ENCODE results near the gene SDK2. TPM values are rescaled to one million over a fixed set of nuclear protein-coding genes. Genes with fewer than 3 reads are reported as not detected.

The SDK2 gene
- total and polyA plus RNA-seq, 9 donors = 0.40 to 5.4 (median 0.96) TPM

DNA sequence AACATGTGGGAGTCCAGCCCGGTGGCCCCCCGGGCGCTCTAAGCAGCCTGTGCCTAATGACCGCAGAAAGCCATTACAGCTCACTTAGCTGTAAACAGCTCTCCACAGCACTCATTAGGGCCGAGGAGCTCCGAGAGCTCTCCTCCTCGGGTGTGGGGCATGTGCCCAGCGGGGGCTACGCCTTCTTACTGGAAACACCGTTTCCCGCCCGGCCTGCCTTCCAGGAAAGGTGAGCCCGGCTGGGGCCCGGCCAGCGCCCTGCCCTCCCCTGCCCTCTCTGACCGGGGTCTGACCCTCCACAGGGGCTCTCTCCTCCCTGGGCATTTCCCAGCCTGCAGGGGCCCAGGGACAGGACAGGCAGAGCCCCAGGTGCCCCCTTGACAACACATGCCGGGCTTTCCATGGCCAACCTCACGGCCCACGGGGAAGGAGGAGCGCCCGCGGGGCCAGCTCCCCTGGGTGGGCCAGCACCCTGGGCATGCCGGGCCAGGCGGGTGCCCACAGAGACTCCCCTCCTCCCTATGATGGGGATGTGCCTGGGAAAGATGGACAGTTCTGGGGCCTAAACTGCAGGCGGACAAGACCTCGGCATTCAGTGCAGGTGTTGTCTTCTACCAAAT is 72.6 kb downstream of the SDK2 start:
- no peaks in the 10 kb centered on the region for H3K9me3 ChIP-seq
- no peak overlapping the region for H3K27ac ChIP-seq
- TF ChIP-seq EP300 (IDR thresholded peaks at IDR 0.05) = no peak
- TF ChIP-seq, protein P1, sequence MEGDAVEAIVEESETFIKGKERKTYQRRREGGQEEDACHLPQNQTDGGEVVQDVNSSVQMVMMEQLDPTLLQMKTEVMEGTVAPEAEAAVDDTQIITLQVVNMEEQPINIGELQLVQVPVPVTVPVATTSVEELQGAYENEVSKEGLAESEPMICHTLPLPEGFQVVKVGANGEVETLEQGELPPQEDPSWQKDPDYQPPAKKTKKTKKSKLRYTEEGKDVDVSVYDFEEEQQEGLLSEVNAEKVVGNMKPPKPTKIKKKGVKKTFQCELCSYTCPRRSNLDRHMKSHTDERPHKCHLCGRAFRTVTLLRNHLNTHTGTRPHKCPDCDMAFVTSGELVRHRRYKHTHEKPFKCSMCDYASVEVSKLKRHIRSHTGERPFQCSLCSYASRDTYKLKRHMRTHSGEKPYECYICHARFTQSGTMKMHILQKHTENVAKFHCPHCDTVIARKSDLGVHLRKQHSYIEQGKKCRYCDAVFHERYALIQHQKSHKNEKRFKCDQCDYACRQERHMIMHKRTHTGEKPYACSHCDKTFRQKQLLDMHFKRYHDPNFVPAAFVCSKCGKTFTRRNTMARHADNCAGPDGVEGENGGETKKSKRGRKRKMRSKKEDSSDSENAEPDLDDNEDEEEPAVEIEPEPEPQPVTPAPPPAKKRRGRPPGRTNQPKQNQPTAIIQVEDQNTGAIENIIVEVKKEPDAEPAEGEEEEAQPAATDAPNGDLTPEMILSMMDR (IDR thresholded peaks at IDR 0.05) = no peak
- no peak for TF ChIP-seq POLR2A (IDR thresholded peaks at IDR 0.05)
- no peak for DNase-seq
- no peaks in the 10 kb centered on the region for H3K36me3 ChIP-seq
- H3K4me3 ChIP-seq = no peak overlapping the region
- H3K4me1 ChIP-seq (ENCODE audit: insufficient read depth) = no peaks in the 10 kb centered on the region
- intact Hi-C loops (cut with DNase I) = no loop called here
- H3K27me3 ChIP-seq = no peaks in the 10 kb centered on the region
- WGBS, 3 donors = 81 to 88% (median 87%) methylated on average over 20 to 26 of the region's 26 CpGs

DNA sequence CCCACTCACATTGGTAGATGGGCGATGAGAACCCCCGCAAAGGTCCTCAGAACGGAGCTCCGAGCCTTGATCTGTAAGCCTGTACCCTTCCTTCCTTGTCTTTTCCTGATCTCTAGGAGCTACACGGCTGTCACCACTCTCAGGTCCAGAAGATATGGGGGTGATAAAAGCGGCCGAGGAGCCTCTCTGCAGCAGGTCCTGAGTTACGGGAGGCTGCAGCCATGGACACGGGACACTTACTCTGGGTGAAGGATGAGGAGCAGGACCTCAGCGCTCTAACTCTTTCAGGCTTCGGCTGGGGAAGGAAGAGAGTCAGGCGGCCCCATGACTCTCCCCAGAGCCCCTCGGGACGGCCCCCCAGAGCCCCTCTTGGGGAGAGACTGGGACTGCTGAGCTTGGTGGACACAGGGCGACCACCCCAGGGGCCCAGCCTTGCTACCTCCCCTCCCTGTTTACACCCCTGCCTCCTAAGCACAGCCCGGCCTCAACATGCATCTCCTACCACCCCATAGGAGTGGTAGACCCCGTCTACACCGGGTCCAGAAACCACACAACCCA is 74.4 kb downstream of the SDK2 start:
- Histone ChIP-seq H3K27me3 (no peaks in the 10 kb centered on the region), H3K4me1 (ENCODE audit: insufficient read depth) (no peaks in the 10 kb centered on the region), H3K9me3 (no peaks in the 10 kb centered on the region), H3K4me3 (no peak overlapping the region), H3K36me3 (no peaks in the 10 kb centered on the region), H3K27ac (no peak overlapping the region)
- DNase-seq = no peak
- TF ChIP-seq, protein P1 (IDR thresholded peaks at IDR 0.05) = no peak
- TF ChIP-seq POLR2A (IDR thresholded peaks at IDR 0.05) = no peak
- no peak for TF ChIP-seq EP300 (IDR thresholded peaks at IDR 0.05)
- WGBS, 3 donors = 85 to 90% (median 89%) methylated on average over 14 to 18 of the region's 18 CpGs
- intact Hi-C loops (cut with DNase I) = loop anchor here in 1 of 4 donors (5.0 kb wide), 1 partner anchor 538 kb away; no protein-coding TSS in a partner anchor

DNA sequence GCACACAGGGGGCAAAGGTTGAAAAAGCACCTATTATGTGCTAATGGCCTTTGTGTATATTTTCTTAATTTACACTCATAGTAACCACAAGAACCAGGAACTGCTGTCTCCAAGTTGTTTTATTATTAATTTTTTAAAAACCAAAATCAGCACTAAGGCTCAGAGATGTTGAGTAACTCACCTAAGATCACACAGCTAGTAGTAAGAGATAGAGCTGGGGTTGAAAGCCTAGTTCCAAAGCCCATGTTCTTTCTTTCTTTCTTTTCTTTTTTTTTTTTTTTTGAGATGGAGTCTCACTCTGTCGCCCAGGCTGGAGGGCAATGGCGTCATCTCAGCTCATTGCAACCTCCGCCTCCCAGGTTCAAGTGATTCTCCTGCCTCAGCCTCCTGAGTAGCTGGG is 75.3 kb downstream of the SDK2 start:
- H3K4me3 ChIP-seq = no peak overlapping the region
- no peaks in the 10 kb centered on the region for H3K4me1 ChIP-seq (ENCODE audit: insufficient read depth)
- no peaks in the 10 kb centered on the region for H3K27me3 ChIP-seq
- no peak overlapping the region for H3K27ac ChIP-seq
- H3K36me3 ChIP-seq = no peaks in the 10 kb centered on the region
- H3K9me3 ChIP-seq = no peaks in the 10 kb centered on the region
- TF ChIP-seq, protein P1 (IDR thresholded peaks at IDR 0.05) = no peak
- TF ChIP-seq POLR2A (IDR thresholded peaks at IDR 0.05) = no peak
- no peak for TF ChIP-seq EP300 (IDR thresholded peaks at IDR 0.05)
- WGBS, 3 donors = 92 to 97% (median 92%) methylated on average over 3 of the region's 3 CpGs
- no peak for DNase-seq
- intact Hi-C loops (cut with DNase I) = loop anchor here in 1 of 4 donors (5.0 kb wide), 1 partner anchor 537 kb away; no protein-coding TSS in a partner anchor

DNA sequence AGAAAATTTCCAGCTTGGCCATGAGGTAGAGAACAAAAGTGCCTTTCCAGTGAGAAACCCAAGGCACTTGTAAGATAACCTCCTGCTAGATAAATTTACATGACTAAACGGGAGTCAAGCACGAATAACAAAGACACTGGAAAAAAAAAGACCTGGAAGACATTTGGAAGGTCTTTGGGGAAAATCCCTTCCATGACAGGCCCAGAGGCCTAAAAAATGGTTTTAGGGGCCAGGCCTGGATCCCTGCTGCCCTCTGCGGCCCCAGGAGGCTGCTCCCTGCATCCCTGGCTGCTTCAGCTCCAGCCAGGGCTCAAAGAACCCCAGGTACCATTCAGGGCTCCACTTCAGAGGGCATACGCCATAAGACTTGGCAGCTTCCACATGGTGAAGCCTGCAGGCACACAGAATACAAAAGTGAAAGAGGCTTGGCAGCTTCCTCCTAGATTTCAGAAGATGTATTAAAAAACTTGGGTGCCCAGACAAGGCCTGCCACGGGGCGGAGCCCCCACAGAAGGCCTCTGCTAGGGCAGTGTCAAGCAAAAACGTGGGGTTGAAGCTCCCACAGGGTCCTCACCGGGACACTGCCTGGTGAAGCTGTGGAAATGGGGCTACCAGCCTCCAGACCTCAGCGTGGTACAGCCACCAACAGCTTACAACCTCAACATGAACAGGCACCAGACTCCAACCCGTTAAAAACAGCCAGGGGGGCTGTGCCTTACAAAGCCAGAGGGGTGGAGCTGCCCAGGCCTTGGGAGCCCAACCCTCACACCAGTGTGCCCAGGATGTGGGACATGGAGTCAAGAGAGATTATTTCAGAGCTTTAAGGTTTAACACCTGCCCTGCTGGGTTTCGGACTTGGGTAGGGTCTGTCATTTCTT is 77.1 kb downstream of the SDK2 start:
- WGBS, 3 donors = 71 to 78% (median 75%) methylated on average over 11 of the region's 11 CpGs
- Histone ChIP-seq H3K27ac (no peak overlapping the region), H3K9me3 (no peaks in the 10 kb centered on the region), H3K36me3 (no peaks in the 10 kb centered on the region), H3K27me3 (no peaks in the 10 kb centered on the region), H3K4me1 (ENCODE audit: insufficient read depth) (no peaks in the 10 kb centered on the region), H3K4me3 (no peak overlapping the region)
- TF ChIP-seq EP300 (IDR thresholded peaks at IDR 0.05) (no peak), POLR2A (IDR thresholded peaks at IDR 0.05) (no peak)
- TF ChIP-seq, protein P1 (IDR thresholded peaks at IDR 0.05) = no peak
- no peak for DNase-seq
- intact Hi-C loops (cut with DNase I) = loop anchor here in 1 of 4 donors (5.0 kb wide), 1 partner anchor 535 kb away; no protein-coding TSS in a partner anchor

Measured in ovary (tissue), 9 donors.